Adrenal gland (tissue), 5 donors: ENCODE results near the gene ANO2.

Source experiments
- CTCF ChIP-seq, 6 experiments: fragments of 450-650 bp in 4 of 6; fragments of 200-600 bp in 2 of 6; sonication (generic) in 1 of 6; IDR thresholded peaks; 1 replicate in 5 of 6; 2 replicates in 1 of 6; pipeline versions ENCODE4 v1.5.1 to v1.8.0; 2016 to 2021; ENCODE audit warnings: antibody characterized with exemption in 6 of 6, mild to moderate bottlenecking in 2 of 6, moderate library complexity in 1 of 6
- POLR2A ChIP-seq, 2 donors: fragments of 450-650 bp; IDR thresholded peaks; one replicate each; pipeline ENCODE4 v1.6.1; 2017; ENCODE audit warnings: antibody characterized with exemption in 2 of 2, mild to moderate bottlenecking in 2 of 2, moderate library complexity in 1 of 2
- donor health status: DM: no; HTN: no; CAD: no.

GRCh38 chr12:5733136-5733755, 211.8 kb downstream of the ANO2 start:
- TF ChIP-seq CTCF (IDR thresholded peaks at IDR 0.05) (no peak), POLR2A (IDR thresholded peaks at IDR 0.05) (no peak)
